Prostate gland (tissue), 2 donors: ENCODE results near the gene ABCF2.

Source experiments
- CTCF ChIP-seq, 4 experiments: fragments of 200-600 bp in 2 of 4; fragments of 450-650 bp in 2 of 4; sonication (generic) in 2 of 4; IDR thresholded peaks; 1 replicate in 3 of 4; 2 replicates in 1 of 4; pipeline ENCODE4 v1.5.1; 2016 to 2019; ENCODE audit warnings: antibody characterized with exemption in 4 of 4, mild to moderate bottlenecking in 2 of 4, moderate library complexity in 2 of 4
- POLR2A ChIP-seq: fragments of 450-650 bp; IDR thresholded peaks from one replicate; pipeline ENCODE4 v1.6.1; 2016; ENCODE audit warnings: antibody characterized with exemption, mild to moderate bottlenecking
- POLR2AphosphoS5 ChIP-seq: sonication (generic); formaldehyde crosslinking; IDR thresholded peaks from one replicate; pipeline ENCODE4 v1.6.1; 2017; ENCODE audit warnings: antibody characterized with exemption

- TF ChIP-seq CTCF (IDR thresholded peaks at IDR 0.05) (no peak), POLR2A (no peak), POLR2AphosphoS5 (peak; percentile 7)
These were observed 49.0 kb upstream of the ABCF2 start for GRCh38 chr7:151275813-151276577.
